HepG2 (cell line): ENCODE results near the gene UNC13D. TPM values are rescaled to one million over a fixed set of nuclear protein-coding genes. Genes with fewer than 3 reads are reported as not detected.

Experiments
- AFF4 ChIP-seq: sonication (generic); formaldehyde crosslinking; IDR thresholded peaks from 2 replicates; pipeline ENCODE4 v1.4.0; 2020; ENCODE audit warnings: missing genetic modification reagents
- DBP ChIP-seq: sonication (generic); formaldehyde crosslinking; IDR thresholded peaks from 2 replicates; pipeline ENCODE4 v1.4.0; 2020; ENCODE audit warnings: missing genetic modification reagents; ENCODE audit errors: not compliant biosample characterization
- GPN1 ChIP-seq: sonication (generic); formaldehyde crosslinking; IDR thresholded peaks from 2 replicates; pipeline ENCODE4 v1.5.1; 2020; ENCODE audit warnings: missing genetic modification reagents, borderline replicate concordance
- HNF4G ChIP-seq, 2 experiments: sonication (generic) in 1 of 2; formaldehyde crosslinking in 1 of 2; IDR thresholded peaks; 2 replicates each; pipeline versions ENCODE4 v1.4.0 to v1.6.1; 2011 to 2020; ENCODE audit warnings: borderline replicate concordance in 2 of 2, low read depth in 2 of 2, mild to moderate bottlenecking in 2 of 2, low read length in 1 of 2, missing genetic modification reagents in 1 of 2, moderate library complexity in 1 of 2
- KAT8 ChIP-seq: IDR thresholded peaks from 2 replicates; pipeline ENCODE4 v1.6.1; 2016; ENCODE audit warnings: missing genetic modification reagents, missing compliant biosample characterization
- KDM5A ChIP-seq: fragments of 200-600 bp; sonication (generic); IDR thresholded peaks from 2 replicates; pipeline ENCODE4 v1.7.0; 2018; ENCODE audit warnings: antibody characterized with exemption, mild to moderate bottlenecking, low read length, borderline replicate concordance
- KMT2B ChIP-seq: IDR thresholded peaks from 2 replicates; pipeline ENCODE4 v1.6.1; 2016; ENCODE audit warnings: missing genetic modification reagents, missing compliant biosample characterization
- MED8 ChIP-seq: sonication (generic); formaldehyde crosslinking; IDR thresholded peaks from 2 replicates; pipeline ENCODE4 v1.8.1; 2023; ENCODE audit warnings: mild to moderate bottlenecking, missing genetic modification reagents; ENCODE audit not compliant: insufficient replicate concordance
- MIER3 ChIP-seq: IDR thresholded peaks from 2 replicates; pipeline ENCODE4 v1.6.1; 2016; ENCODE audit warnings: missing compliant biosample characterization, borderline replicate concordance
- MIXL1 ChIP-seq: IDR thresholded peaks from 2 replicates; pipeline ENCODE4 v1.6.1; 2016
- NPAS2 ChIP-seq: sonication (generic); formaldehyde crosslinking; IDR thresholded peaks from 2 replicates; pipeline ENCODE4 v1.8.0; 2022; ENCODE audit warnings: mild to moderate bottlenecking, missing genetic modification reagents, borderline replicate concordance
- RXRB ChIP-seq: IDR thresholded peaks from 2 replicates; pipeline ENCODE4 v1.6.1; 2016; ENCODE audit warnings: borderline replicate concordance, missing genetic modification reagents, missing compliant biosample characterization
- SATB2 ChIP-seq: sonication (generic); formaldehyde crosslinking; IDR thresholded peaks from 2 replicates; pipeline ENCODE4 v1.5.0; 2020; ENCODE audit warnings: missing genetic modification reagents
- SPEN ChIP-seq: sonication (generic); formaldehyde crosslinking; IDR thresholded peaks from 2 replicates; pipeline ENCODE4 v1.5.1; 2020; ENCODE audit warnings: low read depth, mild to moderate bottlenecking, missing genetic modification reagents
- SRSF1 ChIP-seq: fragments of 200-400 bp; formaldehyde crosslinking; optimal IDR thresholded peaks from 2 replicates; pipeline ENCODE3; 2017; ENCODE audit warnings: mild to moderate bottlenecking, low read depth, low read length, moderate library complexity
- TBL1XR1 ChIP-seq: fragments of 150-350 bp; IDR thresholded peaks from 2 replicates; pipeline ENCODE4 v1.6.1; 2014; ENCODE audit warnings: borderline replicate concordance, low read length; ENCODE audit not compliant: partially characterized antibody
- ZNF138 ChIP-seq: sonication (generic); formaldehyde crosslinking; IDR thresholded peaks from 2 replicates; pipeline ENCODE4 v1.5.0; 2020; ENCODE audit warnings: mild to moderate bottlenecking, low read depth, missing genetic modification reagents
- ZNF468 ChIP-seq: sonication (generic); formaldehyde crosslinking; IDR thresholded peaks from 2 replicates; pipeline ENCODE4 v1.8.0; 2022; ENCODE audit warnings: mild to moderate bottlenecking, moderate library complexity, missing genetic modification reagents
- ZNF513 ChIP-seq: sonication (generic); formaldehyde crosslinking; conservative IDR thresholded peaks from 2 replicates; pipeline ENCODE4 v1.5.0; 2020; ENCODE audit warnings: missing genetic modification reagents
- ZNF709 ChIP-seq: sonication (generic); formaldehyde crosslinking; IDR thresholded peaks from 2 replicates; pipeline ENCODE4 v1.5.0; 2020; ENCODE audit warnings: mild to moderate bottlenecking, missing genetic modification reagents
- ZNF720 ChIP-seq: sonication (generic); formaldehyde crosslinking; IDR thresholded peaks from 2 replicates; pipeline ENCODE4 v1.4.0; 2020; ENCODE audit warnings: missing genetic modification reagents
- ZSCAN29 ChIP-seq: sonication (generic); formaldehyde crosslinking; conservative IDR thresholded peaks from 2 replicates; pipeline ENCODE4 v1.4.0; 2020; ENCODE audit warnings: mild to moderate bottlenecking, missing genetic modification reagents
- polyA plus RNA-seq, 8 experiments: library from polyadenylated mRNA; depleted of rRNA in 3 of 8; stranded (reverse) in 7 of 8; unstranded in 1 of 8; fragments of >200 nt; fragmentation: Illumina TruSeq in 4 of 8; extraction: Trizol in 4 of 8; gene quantifications; 2 replicates each; pipeline versions ENCODE4 v1.2.1 to v1.2.3, GENCODE V29; 2011 to 2016; ENCODE audit warnings: low read depth in 4 of 8, missing spikeins in 1 of 8, mixed read lengths in 1 of 8; ENCODE audit not compliant: insufficient read depth in 1 of 8
- total RNA-seq, 5 experiments: library from RNA; depleted of rRNA; stranded (reverse); fragments of >200 nt; fragmentation: Illumina TruSeq; extraction: Trizol; gene quantifications; 2 replicates each; pipeline ENCODE4 v1.2.3, GENCODE V29; 2016; ENCODE audit warnings: low read depth in 1 of 5
- TF ChIP-seq, protein P1 (sequence below): sonication (generic); formaldehyde crosslinking; IDR thresholded peaks from 2 replicates; pipeline ENCODE4 v1.8.0; 2022; ENCODE audit warnings: mild to moderate bottlenecking, missing genetic modification reagents

UNC13D gene
- total and polyA plus RNA-seq, 2 of the 13 experiments (the other 11 are each of a cell fraction or from before 2014, with no cell fraction given) = 29.7 to 42.7 TPM

DNA sequence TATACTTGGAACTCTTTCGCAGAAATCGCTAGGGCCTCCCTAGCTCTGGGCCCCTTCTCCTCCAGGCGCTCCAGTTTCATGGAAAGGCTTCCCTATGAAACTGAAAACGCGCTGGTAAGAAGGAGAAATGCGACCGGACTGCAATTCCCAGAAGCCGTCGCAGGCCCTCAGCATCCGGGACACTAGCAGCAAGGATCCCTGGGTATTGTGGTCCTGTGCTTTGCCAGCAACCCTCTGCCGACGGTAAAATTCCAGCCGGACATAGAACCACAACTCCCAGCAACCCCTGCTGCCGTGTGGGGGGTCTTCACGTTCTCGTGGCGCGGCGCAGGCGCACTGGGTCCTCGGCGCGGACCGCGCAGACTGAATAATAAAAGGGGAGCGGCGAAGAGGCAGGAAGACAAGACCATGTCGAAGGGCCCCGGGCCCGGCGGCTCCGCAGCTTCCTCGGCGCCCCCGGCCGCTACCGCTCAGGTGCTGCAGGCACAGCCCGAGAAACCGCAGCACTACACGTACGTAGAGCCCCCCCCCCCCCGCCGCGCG, 59.7 kb downstream of the UNC13D start, which contains the start of gene UNK (continued):
- TF ChIP-seq ZNF720 (CRISPR knock-in tag) (no peak), MED8 (CRISPR knock-in tag) (peak; percentile 38), ZNF709 (CRISPR knock-in tag) (0 out of 2 replicates have a peak, but pooled peaks have one; percentile 64), SPEN (peak; percentile 60; the same call in 1 of the 2 replicates), NPAS2 (CRISPR knock-in tag) (no peak), MIER3 (no peak), AFF4 (CRISPR knock-in tag) (no peak), KDM5A (peak; percentile 77; the same call in 1 of the 2 replicates), GPN1 (CRISPR knock-in tag) (no peak), SATB2 (CRISPR knock-in tag) (0 out of 2 replicates have a peak, but pooled peaks have one; percentile 20), ZSCAN29 (no peak), ZNF138 (CRISPR knock-in tag) (no peak), KAT8 (CRISPR knock-in tag) (peak; percentile 77; the same call in 1 of the 2 replicates), SRSF1 (no peak), HNF4G (IDR thresholded peaks at IDR 0.05; ENCODE audit: borderline replicate concordance, low read depth, low read length) (no peak), HNF4G (CRISPR knock-in tag; IDR thresholded peaks at IDR 0.05; ENCODE audit: borderline replicate concordance, low read depth) (no peak; the same call in 1 of the 2 replicates), ZNF513 (peak; percentile 94), TBL1XR1 (peak; percentile 93), KMT2B (CRISPR knock-in tag) (peak; percentile 62; the same call in 1 of the 2 replicates), MIXL1 (CRISPR knock-in tag) (no peak), DBP (no peak), ZNF468 (CRISPR knock-in tag) (no peak), RXRB (CRISPR knock-in tag) (peak; percentile 46)
- TF ChIP-seq, protein P1, sequence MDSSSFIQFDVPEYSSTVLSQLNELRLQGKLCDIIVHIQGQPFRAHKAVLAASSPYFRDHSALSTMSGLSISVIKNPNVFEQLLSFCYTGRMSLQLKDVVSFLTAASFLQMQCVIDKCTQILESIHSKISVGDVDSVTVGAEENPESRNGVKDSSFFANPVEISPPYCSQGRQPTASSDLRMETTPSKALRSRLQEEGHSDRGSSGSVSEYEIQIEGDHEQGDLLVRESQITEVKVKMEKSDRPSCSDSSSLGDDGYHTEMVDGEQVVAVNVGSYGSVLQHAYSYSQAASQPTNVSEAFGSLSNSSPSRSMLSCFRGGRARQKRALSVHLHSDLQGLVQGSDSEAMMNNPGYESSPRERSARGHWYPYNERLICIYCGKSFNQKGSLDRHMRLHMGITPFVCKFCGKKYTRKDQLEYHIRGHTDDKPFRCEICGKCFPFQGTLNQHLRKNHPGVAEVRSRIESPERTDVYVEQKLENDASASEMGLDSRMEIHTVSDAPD = peak; percentile 14; the same call in 1 of the 2 replicates
